ENCODE data around the gene MBD5.
"Not testable (repeated sequence)": the region's sequence is repeated elsewhere in the genome, so short reads cannot be mapped to it uniquely, and the experiment has no call there.

The MBD5 gene

GRCh38 chr2:148524519-148524919 is 503.6 kb downstream of the MBD5 start:
- DNase-seq (ENCODE audit: low read depth): no peak

GRCh38 chr2:148525130-148525529 is 504.2 kb downstream of the MBD5 start:
- DNase-seq (ENCODE audit: low read depth): no peak

GRCh38 chr2:148526509-148527346 is 505.8 kb downstream of the MBD5 start:
- no peak for DNase-seq (ENCODE audit: low read depth)

GRCh38 chr2:148527488-148528340 is 506.8 kb downstream of the MBD5 start:
- no peak for DNase-seq (ENCODE audit: low read depth)

- no peak for DNase-seq (ENCODE audit: low read depth)
Observed at GRCh38 chr2:148528356-148529064, 507.6 kb downstream of the MBD5 start.

GRCh38 chr2:148529745-148530144 is 508.9 kb downstream of the MBD5 start:
- DNase-seq (ENCODE audit: low read depth): no peak

GRCh38 chr2:148530350-148530749 is 509.5 kb downstream of the MBD5 start:
- DNase-seq (ENCODE audit: low read depth): no peak

GRCh38 chr2:148531235-148531634 is 510.3 kb downstream of the MBD5 start:
- no peak for DNase-seq (ENCODE audit: low read depth)

GRCh38 chr2:148531669-148532428 is 511.0 kb downstream of the MBD5 start:
- DNase-seq (ENCODE audit: low read depth): no peak

GRCh38 chr2:148533004-148533403 is 512.1 kb downstream of the MBD5 start:
- no peak for DNase-seq (ENCODE audit: low read depth)

- DNase-seq (ENCODE audit: low read depth): no peak
Observed at GRCh38 chr2:148533685-148534084, 512.8 kb downstream of the MBD5 start.

- DNase-seq (ENCODE audit: low read depth): no peak
Observed at GRCh38 chr2:148534416-148535204, 513.7 kb downstream of the MBD5 start.

- DNase-seq (ENCODE audit: low read depth): no peak
Observed at GRCh38 chr2:148538375-148538774, 517.5 kb downstream of the MBD5 start.

GRCh38 chr2:148540022-148540421 is 519.1 kb downstream of the MBD5 start:
- DNase-seq (ENCODE audit: low read depth): no peak

GRCh38 chr2:148541792-148542191 is 520.9 kb downstream of the MBD5 start:
- DNase-seq (ENCODE audit: low read depth): no peak

GRCh38 chr2:148542614-148543013 is 521.7 kb downstream of the MBD5 start:
- no peak for DNase-seq (ENCODE audit: low read depth)

GRCh38 chr2:148543088-148543540 is 522.2 kb downstream of the MBD5 start:
- not testable (repeated sequence) for DNase-seq (ENCODE audit: low read depth)

GRCh38 chr2:148545390-148546256 is 524.7 kb downstream of the MBD5 start:
- DNase-seq (ENCODE audit: low read depth): no peak

GRCh38 chr2:148546270-148546669 is 525.4 kb downstream of the MBD5 start:
- no peak for DNase-seq (ENCODE audit: low read depth)

Measured in stimulated activated CD8-positive, alpha-beta memory T cell treated with anti-CD3 and anti-CD28 coated beads, Interleukin-7, amount 100 ng/mL, for 24 hours (primary cell).